ENCODE results near the gene BMPR1A. TPM values are rescaled to one million over a fixed set of nuclear protein-coding genes. Genes with fewer than 3 reads are reported as not detected.

Gene BMPR1A
- total and polyA plus RNA-seq, 9 of the 15 experiments (the other 6 are each of a cell fraction or from before 2014, with no cell fraction given) = 1.6 to 17.5 (median 9.1) TPM

- TF ChIP-seq, protein P1, sequence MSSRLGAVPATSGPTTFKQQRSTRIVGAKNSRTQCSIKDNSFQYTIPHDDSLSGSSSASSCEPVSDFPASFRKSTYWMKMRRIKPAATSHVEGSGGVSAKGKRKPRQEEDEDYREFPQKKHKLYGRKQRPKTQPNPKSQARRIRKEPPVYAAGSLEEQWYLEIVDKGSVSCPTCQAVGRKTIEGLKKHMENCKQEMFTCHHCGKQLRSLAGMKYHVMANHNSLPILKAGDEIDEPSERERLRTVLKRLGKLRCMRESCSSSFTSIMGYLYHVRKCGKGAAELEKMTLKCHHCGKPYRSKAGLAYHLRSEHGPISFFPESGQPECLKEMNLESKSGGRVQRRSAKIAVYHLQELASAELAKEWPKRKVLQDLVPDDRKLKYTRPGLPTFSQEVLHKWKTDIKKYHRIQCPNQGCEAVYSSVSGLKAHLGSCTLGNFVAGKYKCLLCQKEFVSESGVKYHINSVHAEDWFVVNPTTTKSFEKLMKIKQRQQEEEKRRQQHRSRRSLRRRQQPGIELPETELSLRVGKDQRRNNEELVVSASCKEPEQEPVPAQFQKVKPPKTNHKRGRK (tag; IDR thresholded peaks at IDR 0.05) = peak; percentile 37; the same call in 1 of the 2 replicates
- TF ChIP-seq ETV5 (CRISPR knock-in tag; IDR thresholded peaks at IDR 0.05; ENCODE audit: low read depth) (no peak), NFRKB (IDR thresholded peaks at IDR 0.05; ENCODE audit: low read depth) (0 out of 2 replicates have a peak, but pooled peaks have one; percentile 19), ZNF707 (CRISPR knock-in tag; conservative IDR thresholded peaks at IDR 0.05) (no peak), SETDB1 (IDR thresholded peaks at IDR 0.05; ENCODE audit: low read length) (no peak), ZNF134 (CRISPR knock-in tag; conservative IDR thresholded peaks at IDR 0.05) (no peak), MLLT1 (IDR thresholded peaks at IDR 0.05) (peak; percentile 8 to 21; a peak in 1 of 4 replicates), TBL1XR1 (IDR thresholded peaks at IDR 0.05; ENCODE audit: low read length in 2 of 2) (no peak), CHD1 (IDR thresholded peaks at IDR 0.05; ENCODE audit: low read length) (no peak), GABPB2 (CRISPR knock-in tag; conservative IDR thresholded peaks at IDR 0.05) (no peak), SIRT6 (IDR thresholded peaks at IDR 0.05; ENCODE audit: low read depth, low read length) (no peak), CREB1 (IDR thresholded peaks at IDR 0.05) (no peak), CREB1 (CRISPR knock-in tag; IDR thresholded peaks at IDR 0.05) (no peak), CBX3 (IDR thresholded peaks at IDR 0.05; ENCODE audit: borderline replicate concordance in 1 of 2, low read length in 2 of 2) (peak in 1 of 2 experiments; percentile 63; a peak in 1 of 3 replicates), KLF16 (IDR thresholded peaks at IDR 0.05) (no peak), ZNF589 (CRISPR knock-in tag; IDR thresholded peaks at IDR 0.05; ENCODE audit: low read depth) (no peak), E2F4 (CRISPR knock-in tag; IDR thresholded peaks at IDR 0.05; ENCODE audit: low read depth) (no peak), GATAD2B (IDR thresholded peaks at IDR 0.05; ENCODE audit: borderline replicate concordance) (peak; percentile 21; the same call in 1 of the 2 replicates), YBX1 (IDR thresholded peaks at IDR 0.05) (no peak), TAF7 (tag; IDR thresholded peaks at IDR 0.05) (no peak)
- TF ChIP-seq, protein P2, sequence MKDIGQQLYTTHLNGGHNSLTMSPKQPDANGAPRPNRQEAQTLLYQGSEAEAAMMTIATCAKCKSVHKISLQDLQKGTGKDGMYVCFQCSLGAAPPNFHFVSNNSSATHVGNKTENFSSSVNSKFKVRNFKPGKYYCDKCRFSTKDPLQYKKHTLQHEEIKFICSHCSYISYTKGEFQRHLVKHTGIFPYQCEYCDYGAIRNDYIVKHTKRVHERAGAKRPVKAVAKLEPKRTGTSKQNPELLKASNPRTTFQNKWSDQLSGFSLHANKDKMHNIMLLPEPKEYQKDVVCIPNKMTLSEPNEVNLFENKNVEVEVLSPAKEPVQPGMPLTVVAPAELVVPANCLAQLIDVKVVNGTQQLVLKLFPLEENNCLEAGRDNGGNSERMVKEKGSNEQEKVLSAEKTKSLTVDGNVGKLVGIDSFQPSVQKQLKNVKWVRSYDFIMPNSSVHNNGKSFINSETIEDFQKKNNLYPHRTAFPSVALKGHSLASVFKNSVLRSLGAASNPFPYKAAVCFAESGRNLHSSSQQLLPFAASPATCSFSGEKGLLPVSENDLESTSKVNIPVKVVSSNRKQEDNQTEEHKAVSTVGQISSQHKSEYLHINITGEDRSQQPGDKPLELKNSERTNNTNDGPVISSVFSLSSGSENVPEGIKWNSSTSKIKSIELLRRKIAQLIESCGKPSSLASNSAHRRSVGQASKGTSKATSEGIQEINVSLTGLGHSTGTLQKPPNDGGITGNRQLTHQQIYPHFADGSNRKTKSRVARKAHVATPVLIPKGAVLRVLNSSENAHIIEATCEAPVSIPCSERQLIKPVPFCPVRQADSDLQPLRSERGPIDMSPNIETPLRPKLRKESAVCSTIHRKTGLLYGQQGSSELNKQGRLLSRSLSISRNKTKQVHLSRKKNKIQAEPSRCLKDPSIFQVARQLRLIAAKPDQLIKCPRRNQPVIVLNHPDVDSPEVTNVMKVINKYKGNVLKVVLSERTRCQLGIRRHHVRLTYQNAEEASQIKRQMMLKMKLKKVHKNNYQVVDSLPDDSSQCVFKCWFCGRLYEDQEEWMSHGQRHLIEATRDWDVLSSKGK (CRISPR knock-in tag; IDR thresholded peaks at IDR 0.05) = no peak
Measured at GRCh38 chr10:86758189-86759072, 2.0 kb downstream of the BMPR1A start (continued).

Data from K562 (cell line).